ENCODE data around the gene TPP1.

TPP1 gene

DNA sequence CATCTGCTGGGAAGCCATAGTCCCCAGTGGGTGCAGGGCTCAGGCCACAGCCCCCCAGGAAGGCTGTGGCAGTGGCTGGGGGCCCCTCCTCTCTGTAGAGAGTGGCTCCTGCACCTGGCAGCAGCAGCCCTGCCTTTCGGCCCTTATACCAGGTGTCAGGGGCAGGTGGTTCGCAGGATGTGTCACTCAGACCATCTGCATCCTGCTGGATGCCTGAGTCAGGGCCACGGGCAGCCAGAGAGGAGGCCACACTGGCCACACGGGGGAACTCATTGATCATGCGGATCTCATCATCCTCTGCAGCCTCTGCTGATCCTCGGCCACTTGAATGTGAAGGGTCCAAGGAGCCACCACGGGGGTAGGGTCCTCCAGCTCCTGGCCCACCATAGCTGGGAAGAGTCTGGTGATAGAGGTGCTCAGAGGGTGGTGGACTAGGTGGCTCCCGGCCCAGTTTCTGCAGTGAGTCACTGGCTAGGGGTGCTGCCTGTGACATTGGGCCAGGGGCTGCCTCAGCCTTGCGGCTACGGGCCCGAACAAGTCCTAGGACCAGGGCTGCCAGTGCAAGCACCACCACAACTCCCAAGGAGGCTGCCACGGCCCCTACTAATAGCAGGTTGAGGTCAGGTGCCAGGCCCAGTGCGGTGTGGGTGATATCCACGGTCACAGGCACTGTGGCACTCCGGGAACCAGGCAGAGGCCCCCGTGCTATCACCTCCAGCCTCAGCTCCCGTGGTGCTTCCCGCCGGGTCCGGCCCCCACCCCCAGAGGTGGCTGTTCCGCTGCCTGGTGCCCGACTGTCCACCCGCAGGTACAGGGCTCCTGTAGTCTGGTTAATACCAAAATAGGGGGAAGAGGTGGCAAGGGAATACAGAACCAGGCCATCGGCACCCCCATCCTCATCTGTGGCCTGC lies 3.3 kb upstream of the TPP1 start:
- Histone ChIP-seq H3K4me3 (no peak overlapping the region), H3K27ac (no peak overlapping the region)

DNA sequence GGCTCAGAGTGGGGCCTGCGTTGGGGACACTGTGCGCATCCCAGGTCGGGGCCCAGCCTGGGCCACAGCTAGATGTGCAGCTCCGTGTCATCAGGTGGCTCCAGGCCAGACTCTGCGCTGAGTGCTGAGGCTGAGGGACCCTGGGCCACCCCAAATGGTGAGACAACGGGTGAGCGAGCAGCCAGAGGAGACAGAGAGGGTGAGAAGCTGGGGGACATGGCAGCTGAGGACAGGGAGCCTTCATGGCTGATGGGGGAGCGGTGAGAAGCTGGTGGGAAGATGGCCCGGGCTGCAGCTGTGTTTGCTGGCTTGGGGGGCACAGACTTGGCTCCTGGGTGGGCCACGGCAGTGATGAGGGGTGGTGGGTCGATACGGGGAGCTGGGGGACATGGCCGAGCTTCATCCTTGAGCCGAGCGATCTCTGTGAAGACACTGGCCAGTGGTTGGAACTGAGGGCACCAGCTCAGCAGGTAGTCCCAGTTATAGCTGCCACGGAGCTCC lies 2.5 kb upstream of the TPP1 start:
- H3K27ac ChIP-seq: no peak overlapping the region
- H3K4me3 ChIP-seq: no peak overlapping the region
- DNase-seq (ENCODE audit: low spot score): no peak
- TF ChIP-seq, protein P1, sequence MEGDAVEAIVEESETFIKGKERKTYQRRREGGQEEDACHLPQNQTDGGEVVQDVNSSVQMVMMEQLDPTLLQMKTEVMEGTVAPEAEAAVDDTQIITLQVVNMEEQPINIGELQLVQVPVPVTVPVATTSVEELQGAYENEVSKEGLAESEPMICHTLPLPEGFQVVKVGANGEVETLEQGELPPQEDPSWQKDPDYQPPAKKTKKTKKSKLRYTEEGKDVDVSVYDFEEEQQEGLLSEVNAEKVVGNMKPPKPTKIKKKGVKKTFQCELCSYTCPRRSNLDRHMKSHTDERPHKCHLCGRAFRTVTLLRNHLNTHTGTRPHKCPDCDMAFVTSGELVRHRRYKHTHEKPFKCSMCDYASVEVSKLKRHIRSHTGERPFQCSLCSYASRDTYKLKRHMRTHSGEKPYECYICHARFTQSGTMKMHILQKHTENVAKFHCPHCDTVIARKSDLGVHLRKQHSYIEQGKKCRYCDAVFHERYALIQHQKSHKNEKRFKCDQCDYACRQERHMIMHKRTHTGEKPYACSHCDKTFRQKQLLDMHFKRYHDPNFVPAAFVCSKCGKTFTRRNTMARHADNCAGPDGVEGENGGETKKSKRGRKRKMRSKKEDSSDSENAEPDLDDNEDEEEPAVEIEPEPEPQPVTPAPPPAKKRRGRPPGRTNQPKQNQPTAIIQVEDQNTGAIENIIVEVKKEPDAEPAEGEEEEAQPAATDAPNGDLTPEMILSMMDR (IDR thresholded peaks at IDR 0.05): no peak

More for the DNA sequence above, 3.3 kb upstream of the TPP1 start:
- DNase-seq (ENCODE audit: low spot score): no peak
- TF ChIP-seq, protein P1 (IDR thresholded peaks at IDR 0.05): no peak

GRCh38 chr11:6620636-6621035 lies 1.4 kb upstream of the TPP1 start:
- no peak for DNase-seq (ENCODE audit: low spot score)
- TF ChIP-seq, protein P1 (IDR thresholded peaks at IDR 0.05): no peak
- Histone ChIP-seq H3K27ac (no peak overlapping the region), H3K4me3 (no peak overlapping the region)

DNA sequence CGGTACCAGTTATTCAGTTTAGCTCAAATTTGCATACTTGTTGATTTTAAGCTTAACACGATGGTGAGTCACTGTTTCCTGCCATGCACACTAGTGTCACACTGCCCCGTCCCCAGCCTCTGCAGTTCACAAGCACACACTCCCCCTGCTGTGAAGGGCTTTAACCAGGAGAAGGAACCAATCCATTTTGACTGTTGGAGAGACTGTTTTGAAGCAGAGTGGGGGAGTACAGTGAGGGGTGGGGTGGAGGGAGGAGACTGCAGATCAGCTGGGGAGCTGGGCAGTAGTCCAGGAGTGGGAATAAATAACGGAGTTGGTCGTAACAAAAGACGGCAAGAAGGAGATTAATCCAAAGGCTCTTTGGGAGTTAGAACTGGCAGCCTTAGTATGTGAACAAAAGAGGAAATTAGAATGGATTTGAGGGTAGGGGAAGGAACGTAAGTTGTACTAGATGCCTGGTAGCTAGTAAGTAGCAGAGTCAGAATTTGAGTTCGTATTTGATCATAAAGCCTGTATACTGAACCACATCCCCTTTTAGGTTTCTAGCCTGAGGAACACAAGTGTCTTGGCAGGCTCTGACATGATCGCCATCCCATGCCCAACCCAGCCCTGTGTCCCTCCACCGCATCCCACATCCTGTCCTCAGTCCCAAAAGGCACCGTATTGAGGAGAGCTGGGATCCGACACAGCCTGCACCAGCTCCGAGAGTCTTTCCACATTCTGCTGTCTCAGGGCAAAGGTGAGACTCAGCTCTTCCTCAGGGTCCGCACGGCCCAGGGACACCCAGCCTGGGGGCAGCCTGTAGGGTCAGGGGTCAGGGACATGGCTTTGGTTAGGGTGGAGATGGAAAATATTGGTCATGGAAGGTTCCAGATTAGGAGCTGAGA lies 862 bp downstream of the TPP1 start:
- DNase-seq (ENCODE audit: low spot score): no peak
- peak overlapping the region; percentile 85 to 95 for H3K27ac ChIP-seq
- TF ChIP-seq, protein P1 (IDR thresholded peaks at IDR 0.05): no peak
- H3K4me3 ChIP-seq: peak overlapping the region; percentile 96

DNA sequence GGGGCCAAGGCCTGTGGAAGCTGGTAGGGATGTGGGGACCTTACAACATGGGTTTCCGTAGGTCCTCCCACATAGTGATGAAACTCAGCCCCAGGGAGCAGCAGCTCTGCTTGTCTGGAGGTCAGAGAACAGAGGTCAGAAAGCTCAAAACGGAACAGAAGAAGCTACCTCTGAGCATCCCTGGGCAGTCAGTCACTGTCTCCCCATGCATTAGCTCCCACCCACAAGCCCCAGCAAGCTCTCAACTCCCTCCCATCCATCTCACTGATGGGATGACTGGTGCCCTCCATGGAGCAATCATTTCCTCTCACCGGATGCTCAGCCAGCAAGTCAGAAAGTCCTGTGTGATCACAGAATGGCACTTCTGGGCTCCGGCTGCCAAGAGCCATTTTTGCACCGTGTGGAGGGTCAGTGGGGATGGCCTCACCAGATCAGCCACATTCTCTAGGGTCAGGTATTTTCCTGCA lies 1.9 kb downstream of the TPP1 start:
- TF ChIP-seq, protein P1 (IDR thresholded peaks at IDR 0.05): no peak
- no peak for DNase-seq (ENCODE audit: low spot score)
- Histone ChIP-seq H3K27ac (peak overlapping the region in 1 of 2 donors; percentile 95), H3K4me3 (peak overlapping the region; percentile 96)

GRCh38 chr11:6616596-6617250 lies 2.5 kb downstream of the TPP1 start:
- TF ChIP-seq, protein P1 (IDR thresholded peaks at IDR 0.05): no peak
- H3K4me3 ChIP-seq: no peak overlapping the region
- H3K27ac ChIP-seq: no peak overlapping the region
- DNase-seq (ENCODE audit: low spot score): no peak
